GM12872 (cell line): ENCODE results near the gene TMEM266.

Experiments used
- CTCF ChIP-seq: IDR thresholded peaks from 3 replicates; pipeline ENCODE4 v1.5.1; 2011; ENCODE audit warnings: low read depth, mild to moderate bottlenecking, low read length, moderate library complexity; ENCODE audit not compliant: insufficient read depth

Gene TMEM266

DNA sequence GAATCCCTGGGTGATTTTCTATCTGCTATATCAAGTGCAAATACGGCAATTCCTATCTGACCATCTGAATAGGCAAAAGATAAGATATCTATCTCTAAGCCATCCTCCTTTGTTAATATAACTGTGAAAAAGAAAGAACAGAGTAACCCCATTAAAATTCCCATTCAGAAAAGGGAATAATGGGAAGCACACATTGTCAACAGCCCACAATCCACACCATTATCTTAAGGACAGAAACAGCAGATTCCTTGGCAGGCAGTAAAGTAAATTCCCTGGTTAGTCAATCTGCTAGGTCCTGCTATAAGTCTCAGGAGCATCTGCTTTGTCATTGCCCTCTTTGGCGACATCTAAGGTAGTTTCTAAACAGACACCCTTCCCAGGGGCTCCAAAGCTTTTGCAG, 25.7 kb upstream of the TMEM266 start:
- TF ChIP-seq CTCF, result no peak

DNA sequence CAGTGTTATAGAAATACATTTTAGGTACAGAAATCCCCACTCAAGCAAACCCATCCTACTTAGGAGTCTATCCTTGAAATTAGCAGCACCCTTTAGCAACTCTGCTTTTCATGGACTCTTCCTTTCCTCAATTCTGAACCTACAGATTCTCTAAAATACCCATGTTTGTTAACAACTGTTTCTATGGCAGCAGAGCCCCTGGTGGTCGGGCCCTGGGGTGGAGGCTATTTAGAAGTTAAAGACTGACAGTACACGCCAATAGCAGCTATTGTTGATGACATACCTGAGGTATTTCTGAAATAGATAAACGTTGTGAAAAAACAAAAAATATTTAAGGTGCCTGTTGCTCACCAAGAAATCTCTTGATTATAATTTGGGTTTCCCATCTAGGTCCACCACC, 24.2 kb upstream of the TMEM266 start:
- TF ChIP-seq CTCF, result no peak

DNA sequence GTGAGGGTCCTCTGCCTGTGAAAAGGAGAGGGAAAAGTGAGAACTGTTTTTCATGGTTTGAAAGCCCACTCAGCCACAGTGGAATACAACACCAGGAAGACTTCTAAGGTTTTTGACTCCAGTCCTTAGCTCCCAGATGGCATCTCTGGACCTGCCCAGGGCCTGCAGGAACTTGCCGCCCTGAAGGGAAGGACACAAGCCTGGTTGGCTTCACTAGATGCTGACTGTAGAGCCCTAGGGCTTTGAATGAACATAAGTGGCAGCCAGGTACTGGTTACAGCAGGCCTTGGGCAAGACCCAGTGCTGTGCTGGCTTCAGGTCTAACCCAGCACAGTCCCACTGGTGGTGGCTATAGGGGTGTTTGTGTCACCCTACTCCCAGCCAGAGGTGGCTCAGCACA, 21.3 kb upstream of the TMEM266 start:
- no peak for TF ChIP-seq CTCF

DNA sequence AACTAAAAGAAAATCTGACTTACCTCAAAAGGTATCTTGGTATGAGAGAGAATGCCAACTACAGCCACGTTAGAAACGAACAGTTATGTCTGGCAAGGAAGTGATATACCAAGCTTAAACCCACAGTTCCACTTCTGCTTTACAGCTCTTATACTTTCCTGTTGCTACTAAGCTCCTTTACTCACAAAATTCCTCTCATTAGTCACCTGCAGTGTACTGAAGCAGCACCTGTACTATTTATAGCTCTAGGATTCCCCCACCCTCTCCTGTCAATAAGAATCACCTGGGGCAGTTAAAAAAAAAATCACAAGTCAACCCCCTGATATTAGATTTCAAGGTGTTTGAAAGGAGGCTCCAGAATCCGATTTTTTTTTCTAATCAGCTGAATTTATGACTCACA, 2.9 kb upstream of the TMEM266 start:
- no peak for TF ChIP-seq CTCF

DNA sequence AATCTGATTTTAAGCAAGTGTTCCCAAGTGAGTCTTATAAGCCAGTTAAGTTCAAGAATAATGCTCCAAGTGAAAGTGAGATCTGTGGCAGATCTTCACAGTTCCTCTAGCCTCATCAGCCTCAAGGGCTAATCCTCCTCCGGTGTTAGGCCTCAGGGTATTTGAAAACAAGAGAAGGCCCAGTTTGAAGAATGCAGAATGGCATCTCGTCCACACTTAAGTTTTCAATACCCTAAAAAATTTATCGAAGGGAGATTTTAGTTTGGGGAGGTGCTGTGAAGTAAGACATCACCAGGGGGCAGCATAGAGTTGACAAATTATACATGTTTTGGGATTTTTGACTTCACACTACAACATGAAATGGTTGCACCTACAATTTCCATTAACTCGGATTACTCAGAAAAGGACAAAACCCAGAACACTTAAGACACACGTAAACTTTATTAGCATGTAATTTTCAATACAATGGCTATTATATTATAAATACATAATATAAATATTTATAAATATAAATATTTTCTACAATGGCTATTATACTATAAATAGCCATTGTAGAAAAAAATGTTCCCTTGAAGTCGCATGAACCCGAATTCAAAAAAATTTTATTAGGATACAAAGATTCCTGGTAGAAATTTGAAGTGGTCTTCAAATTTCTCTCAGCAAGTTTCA, 2.3 kb upstream of the TMEM266 start:
- TF ChIP-seq CTCF, result peak; percentile 71

GRCh38 chr15:76058714-76059319, 968 bp upstream of the TMEM266 start:
- peak; percentile 29; the same call in 2 of the 3 replicates for TF ChIP-seq CTCF

GRCh38 chr15:76060118-76060989, 569 bp downstream of the TMEM266 start:
- TF ChIP-seq CTCF, result no peak
